HG03045 (cell line): Measurements from ENCODE around the gene PMEPA1.
A peak's percentile ranks its signal among the peaks of the same experiment; 100 is the strongest.

ENCODE experiments used
- ATAC-seq: cut with Tn5 transposase; IDR thresholded peaks from one replicate; pipeline ENCODE4 v1.9.1; 2021; ENCODE audit warnings: mild to moderate bottlenecking, moderate library complexity; ENCODE audit not compliant: unreplicated experiment

PMEPA1 gene

DNA sequence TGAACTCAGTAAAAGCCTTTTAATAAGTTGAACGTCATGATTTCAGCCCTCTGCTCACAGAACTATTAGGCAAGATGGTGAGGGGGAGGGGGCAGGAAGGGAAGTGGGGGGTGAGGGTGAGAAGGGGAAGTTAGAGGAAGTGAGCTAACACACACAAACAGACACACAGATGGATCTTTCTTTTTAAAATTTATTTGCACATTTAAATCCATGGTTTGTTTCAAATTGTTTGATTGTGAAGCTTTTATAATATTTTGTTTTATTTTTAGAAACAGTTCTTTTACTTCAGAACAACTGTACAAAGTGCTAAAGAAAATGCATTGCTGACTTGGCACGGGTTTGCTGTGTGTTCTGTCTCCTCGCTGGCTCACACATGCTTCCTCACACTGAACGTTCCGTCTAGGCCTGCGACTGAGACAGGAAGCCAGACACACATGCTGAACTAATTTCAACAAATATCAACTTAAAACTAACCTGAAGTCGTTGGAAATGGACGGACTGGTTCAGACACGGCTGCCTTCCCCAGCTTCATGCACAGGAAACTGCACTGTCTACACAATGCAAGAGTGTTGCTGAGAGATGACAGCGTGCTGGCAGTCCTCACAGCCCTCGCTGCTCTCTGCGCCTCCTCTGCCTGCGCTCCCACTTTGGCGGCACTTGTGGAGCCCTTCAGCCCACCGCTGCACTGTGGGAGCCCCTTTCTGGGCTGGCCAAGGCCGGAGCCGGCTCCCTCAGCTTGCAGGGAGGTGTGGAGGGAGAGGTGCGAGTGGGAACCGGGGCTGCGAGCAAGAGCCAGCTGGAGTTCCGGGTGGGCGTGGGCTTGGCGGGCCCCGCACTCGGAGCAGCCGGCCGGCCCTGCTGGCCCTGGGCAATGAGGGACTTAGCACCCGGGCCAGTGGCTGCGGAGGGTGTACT lies 81.5 kb downstream of the PMEPA1 start:
- no peak for ATAC-seq

DNA sequence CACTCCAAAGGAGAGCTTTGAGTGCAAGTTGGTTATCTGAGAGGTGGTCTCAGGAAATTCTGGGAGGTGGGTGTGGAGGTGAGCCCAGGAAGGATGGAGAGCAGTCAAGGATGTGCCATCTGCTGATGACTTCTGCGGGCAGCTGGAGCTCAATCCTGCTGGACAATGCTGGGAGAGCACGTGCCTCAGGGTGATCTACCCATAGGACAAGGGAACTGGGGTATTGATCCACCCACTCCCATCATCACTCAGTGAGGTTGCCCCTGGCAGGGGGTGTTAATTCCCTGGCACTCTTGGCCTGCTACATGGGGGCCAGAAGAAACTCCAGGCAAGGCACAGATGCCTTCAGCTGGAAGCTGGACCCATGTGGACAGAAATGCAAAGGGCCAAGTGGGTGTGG lies 82.5 kb downstream of the PMEPA1 start:
- ATAC-seq, result no peak

DNA sequence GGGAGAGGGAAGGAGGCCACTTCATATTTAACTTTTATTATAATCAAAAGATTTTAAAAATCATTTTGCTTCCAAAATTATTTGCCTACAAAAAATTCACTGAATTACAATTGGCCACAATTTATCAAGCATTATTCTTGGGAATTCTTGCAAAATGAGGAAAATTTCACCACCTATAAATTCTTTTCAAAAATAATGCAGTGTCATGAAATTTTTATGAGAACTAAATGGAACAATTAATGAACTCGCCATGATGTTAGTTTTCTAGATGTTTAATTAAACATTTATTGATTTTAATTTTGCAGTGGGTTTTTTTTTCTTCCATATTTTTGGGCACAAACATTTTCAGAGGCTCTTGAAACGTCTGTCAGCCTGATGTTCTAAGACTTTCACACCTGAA lies 83.8 kb downstream of the PMEPA1 start:
- no peak for ATAC-seq

DNA sequence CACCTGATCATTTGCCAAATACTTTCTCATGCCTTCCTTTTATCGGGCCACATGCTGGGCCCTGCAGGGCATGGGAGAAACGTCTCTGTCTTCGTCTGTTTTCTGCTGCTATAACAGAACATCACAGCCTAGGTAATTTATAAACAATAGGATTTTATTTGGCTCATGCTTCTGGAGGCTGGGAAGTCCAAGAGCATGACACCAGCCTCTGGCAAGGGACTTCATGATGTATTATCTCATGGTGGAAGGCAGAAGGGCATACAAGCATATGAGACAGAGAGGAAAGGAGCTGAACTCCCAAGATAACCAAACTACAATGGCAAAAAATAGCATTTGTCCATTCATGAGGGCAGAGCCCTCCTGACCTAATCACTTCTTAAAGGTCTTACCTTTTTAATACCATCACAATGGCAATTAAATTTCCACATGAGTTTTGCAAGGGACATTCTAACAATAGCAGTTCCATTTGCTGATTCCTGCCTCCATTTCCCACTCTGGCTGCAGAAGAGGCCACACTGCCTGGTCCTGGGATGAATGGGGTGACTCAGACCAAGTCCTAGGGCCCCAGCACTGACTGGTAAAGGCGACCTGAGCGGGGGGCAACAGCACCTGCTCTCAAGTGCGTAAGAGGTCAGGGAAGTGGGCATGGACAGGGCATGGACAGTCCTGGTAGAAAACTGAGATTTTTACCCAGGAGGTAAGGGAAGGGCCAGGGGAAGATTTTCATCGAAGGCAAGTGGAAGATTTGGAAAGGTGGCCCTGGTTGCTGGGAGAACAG lies 84.4 kb downstream of the PMEPA1 start:
- no peak for ATAC-seq

DNA sequence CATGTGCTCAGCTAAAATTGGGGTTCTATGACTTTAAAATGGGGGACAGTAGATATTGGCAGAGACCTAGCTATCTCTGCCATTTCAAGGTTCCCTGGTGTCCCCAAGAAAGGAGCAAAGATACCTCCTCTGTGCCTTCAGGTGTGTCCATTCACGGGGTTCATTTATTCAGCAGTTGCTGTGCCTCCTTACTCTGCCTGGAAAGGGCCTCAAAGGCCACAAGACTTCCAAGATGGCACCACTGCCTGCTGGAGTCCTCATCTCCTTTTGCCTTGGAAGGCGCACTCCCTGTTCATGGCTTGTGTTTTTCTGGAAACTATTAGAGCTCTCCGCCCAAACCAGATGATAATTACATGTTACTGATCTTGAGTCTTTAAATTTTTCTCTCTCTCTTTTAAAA lies 85.7 kb downstream of the PMEPA1 start:
- ATAC-seq, result no peak

DNA sequence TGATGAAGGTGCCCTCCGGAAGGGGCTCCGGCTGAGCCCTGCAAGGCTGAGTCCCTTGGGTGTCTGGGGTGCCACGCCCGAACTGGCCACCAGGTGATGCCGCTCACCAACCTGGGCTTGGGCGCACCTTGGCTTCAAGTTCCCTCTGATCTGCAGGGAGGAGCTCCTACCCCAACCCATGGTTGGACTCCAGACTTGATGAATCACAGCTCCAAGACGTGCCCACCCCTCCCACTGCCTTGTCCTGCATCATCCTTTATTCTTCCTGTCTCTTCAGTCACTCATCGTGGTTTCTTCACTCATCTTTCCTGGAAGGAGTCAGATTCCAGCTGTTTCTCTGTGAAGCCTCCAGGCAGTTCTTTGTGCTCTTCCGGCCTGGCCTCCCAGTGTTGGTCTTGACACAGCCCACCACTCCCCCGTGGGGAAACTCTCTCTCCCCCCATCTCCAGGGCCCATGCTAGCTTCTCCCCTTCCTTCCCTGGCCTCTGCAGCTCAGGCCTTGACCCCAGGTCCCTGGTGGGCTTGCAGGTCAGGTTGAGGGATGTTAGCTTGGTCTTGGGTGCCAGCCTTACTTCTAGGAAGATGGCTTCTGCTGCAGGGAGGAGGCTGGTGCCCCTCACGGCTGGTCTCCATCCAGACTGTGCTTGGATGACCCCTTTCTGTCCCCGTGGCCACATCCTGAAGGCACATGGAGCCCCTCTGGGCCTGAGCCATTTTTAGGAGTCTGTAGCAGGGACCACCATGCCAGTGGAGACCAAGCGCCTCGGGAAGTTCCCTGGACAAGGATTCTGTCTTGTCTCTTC lies 87.0 kb downstream of the PMEPA1 start:
- ATAC-seq, result no peak

DNA sequence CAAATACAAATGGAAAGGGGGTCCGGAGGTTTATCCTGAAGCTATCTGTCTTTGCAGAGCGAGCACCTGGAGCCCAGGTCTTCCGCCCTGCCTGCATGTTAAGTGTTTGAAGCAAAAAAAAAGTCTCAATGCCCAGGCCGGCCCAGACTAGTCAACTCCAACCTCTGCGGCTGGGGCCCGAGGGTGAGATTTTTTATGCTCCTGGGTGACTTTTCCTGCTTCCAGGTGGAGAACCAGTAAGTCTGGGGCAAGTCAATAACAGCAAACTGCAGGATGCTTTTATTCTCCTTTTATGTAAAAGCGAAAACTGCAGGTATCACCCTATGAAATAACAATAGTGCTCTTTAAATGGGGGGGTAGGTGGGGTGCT lies 87.6 kb downstream of the PMEPA1 start:
- ATAC-seq, result no peak

DNA sequence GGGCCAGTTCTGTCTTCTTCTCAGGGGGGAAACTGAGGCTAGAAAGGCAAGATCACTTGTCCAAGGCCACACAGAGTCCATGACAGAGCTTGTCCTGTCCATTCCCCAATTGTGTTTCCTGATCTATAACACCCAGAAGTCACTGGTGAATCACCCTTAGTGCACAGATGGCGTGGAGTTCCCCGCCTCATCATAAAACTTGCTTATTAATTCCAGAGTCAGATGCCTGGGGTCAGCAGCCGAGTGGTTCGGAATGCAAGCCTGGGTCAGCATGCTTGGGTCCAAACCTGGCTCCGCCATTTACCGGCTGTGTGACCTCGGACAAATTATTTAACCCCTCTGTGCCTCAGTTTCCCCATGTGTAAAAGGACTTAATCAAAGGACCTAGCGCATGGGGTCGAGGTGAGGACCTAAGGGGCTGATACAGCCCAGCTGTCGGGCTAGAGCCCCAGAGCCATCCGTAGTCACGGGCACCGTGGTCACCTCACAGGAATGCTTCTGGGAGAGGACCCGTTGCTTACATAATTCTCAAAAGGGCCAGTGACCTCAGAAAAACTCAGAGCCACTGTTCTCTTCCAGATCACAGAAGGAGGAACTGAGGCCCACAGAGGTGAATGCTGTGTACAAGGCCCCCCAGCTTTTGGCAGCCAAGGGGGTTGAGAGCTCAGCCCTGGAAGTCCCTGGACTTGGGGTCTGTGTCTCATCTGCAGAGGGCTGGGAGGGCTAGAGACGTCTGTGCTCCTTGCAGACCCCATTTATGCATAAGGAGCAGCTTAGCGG lies 88.2 kb downstream of the PMEPA1 start:
- no peak for ATAC-seq

DNA sequence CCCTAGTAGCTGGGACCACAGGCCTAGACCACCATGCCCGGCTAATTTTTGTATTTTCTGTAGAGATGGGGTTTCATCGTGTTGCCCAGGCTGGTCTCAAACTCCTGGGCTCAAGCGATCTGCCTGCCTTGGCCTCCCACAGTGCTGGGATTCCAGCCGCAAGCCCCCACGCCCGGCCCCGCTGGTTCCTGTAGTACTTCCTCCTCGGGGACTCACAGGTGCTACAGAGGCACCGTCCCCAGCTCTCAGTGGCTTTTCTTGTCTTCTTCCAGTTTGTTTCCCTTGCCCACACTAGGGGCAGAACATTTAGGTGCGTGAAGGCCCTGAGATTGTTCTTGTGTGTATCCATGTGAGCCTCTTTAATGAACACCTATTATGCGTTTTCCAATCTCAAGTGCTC lies 88.8 kb downstream of the PMEPA1 start:
- no peak for ATAC-seq

DNA sequence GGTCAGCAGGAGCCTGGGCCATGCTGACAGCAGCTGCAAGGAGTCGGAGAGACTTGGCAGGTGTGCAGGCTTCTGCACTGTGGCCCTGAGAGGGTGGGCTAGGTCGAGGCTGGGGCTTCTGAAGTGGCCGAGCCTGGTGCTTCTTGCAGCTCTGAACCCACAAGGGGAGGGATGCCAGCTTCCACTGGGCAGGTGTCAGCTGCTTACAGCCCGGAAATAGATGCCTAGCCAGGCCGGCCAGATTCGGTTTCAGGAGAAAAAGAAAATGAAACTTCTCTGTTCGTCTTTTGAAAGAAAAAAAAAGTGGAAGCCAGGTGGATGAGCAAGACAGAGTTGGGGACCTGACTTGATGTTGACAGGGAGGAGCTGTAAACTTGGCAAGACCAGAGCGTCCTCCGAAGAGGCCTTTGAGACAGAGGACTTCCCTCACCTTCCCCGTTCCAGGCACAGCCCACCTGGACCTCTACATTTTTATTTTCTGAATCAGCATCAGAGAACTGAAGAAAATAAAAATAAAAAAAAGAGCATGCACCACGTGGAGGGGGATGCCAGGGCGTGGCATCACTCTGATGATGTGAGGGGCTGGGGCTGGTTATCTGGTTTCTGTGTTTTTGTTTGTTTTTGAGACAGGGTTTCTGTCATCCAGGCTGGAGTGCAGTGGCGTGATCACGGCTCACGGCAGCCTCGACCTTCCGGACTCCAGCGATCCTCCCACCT lies 89.4 kb downstream of the PMEPA1 start, which contains the start of gene ZBP1:
TSS of gene ZBP1 (minus strand) at position 153 of the 717 bp plus-strand sequence. CDS start at position 22, 131 bp downstream.
- peak; percentile 67 for ATAC-seq

DNA sequence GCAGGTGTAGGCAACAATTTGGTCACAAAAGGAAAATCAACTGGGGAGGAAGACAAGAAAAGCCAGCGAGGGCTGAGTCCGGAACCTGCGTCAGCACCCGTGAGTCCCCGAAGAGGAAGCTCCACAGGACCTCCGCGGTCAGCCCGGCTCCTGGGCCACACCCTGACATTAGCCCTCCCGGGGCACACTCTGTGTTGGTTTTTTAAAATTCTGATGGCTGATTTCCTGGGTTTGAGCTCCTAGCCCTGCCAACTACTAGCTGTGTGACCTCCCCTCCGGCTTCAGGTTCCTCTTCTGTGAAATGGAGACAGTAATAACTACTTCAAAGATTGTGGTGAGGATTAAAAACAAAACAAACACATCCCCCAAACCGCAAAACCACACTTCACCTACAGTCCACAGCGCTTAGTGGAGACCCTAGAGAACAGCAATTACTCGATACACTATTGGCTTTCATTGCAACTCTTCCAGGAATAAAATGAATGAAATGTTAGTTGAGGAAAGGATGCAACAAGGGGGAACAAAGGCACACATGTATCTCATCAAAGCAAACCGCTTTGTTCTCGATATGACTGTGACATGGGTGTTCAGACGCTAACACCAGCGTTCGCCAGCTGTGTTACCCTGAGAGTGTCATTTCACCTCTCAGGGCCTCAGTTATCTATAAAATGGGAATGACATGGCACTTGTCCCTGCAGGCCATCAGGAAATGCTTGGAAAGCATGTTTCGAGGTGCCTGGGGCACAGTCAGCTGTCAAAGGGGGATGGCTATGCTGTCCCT lies 90.6 kb downstream of the PMEPA1 start:
- ATAC-seq, result peak; percentile 48

DNA sequence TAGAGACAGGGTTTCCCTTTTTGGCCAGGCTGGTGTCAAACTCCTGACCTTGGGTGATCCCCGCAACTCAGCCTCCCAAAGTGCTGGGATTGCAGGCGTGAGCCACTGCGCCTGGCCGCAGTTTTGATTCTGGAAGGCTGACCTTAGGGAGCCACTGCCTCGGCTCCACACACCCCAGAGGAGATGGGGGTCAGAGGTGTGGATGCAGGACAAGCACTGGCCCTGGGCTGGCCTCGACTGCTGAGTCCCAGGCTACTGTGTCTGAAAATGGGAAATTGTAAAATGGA lies 91.1 kb downstream of the PMEPA1 start:
- ATAC-seq, result no peak

DNA sequence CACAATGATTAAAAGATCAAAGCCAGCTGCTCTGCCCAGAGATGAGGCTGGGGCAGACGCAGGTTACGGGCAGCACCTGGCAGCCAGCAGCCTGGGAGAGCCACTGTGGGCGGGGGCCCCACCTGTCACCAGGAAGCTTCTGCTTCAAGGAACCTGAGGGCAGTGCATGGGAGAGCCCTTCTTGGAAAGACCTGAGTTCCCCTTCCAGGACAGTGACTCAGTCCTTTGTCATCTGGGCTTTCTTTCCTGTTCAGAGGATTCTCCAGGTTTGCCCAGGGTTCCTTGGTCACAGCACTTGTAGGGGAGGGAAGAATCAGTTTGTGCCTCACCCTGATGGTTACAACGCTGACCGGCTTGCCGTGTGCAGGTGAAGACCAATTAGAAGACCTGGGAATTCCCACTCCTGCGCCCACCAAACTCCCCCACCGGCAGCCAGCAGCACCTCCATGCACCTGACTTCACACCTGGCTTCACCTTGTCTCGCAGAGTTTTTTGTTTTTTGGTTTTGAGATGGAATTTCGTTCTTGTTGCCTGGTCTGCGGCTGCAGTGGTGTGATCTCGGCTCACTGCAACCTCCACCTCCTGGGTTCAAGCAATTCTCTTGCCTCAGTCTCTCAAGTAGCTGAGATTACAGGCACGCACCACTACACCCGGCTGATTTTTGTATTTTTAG lies 91.6 kb downstream of the PMEPA1 start:
- no peak for ATAC-seq

DNA sequence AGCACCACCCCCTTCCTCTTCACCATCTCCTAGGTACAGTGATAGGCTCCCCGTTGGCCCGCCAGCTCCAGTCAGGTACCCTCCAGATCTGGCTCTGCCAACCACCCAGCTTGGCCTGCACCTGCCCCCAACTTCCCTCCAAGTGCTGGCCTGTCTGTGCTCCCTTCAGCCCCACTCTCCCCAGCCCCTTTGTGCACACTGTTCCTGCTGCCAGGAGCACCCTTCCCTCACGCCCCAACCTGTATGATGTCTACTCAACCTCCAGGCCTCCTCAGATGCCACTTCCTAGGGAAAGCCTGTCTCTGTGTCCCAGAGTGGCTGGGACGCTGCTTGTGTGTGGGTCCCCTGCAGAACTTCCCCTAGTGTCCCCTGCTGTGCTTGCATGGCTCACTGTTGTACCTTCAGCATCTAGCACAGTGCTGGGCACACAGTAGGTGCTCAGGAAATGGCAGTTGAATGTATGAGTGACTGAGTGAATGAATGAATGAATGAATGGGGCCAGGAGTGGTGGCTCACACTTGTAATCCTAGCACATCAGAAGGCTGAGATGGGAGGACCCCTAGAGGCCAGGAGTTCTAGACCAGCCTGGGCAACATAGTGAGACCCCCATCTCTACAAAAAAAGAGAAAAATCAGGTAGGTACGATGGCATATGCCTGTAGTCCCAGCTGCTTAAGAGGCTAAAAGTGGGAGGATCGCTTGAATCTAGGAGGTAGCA lies 92.6 kb downstream of the PMEPA1 start:
- no peak for ATAC-seq

DNA sequence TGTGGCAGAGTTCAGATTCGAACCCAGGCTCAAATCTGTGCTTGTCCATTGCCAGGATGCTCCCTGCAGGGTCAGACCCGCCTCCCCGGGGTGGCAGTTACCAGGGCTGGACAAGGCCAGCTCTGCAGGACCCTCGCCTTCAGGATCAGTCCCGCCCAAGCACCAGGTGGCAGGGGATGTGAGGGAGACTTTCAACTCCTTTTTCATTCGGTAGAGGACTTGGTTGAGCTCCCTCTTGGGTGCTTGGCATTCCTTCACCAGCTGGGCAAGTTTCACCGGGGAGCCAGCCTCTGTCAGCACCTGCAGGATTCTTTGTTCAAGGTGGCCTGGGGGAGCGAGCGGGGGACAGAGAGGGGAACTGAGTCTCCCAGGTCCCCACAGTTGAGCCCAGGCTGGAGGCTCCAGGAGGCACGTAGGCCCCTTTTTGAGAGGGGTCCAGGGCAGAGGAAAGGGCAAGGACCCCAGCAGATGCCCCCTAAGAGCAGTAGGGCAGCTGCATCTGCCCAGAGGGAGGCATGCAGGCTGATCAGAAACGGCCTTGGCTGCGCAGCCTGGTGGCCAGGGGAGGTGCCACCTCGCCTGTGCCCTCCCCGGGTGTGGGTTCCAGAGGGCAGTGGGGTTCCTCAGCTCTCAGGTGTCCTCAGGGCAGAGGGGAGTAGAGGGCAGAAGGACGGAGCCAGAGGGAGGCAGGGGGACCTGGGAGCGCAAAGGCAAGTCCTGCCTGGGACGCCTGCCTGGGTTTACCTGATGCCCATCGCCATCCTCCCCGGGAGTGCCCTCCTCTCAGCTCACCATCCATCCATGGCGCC lies 93.5 kb downstream of the PMEPA1 start:
- ATAC-seq, result no peak

DNA sequence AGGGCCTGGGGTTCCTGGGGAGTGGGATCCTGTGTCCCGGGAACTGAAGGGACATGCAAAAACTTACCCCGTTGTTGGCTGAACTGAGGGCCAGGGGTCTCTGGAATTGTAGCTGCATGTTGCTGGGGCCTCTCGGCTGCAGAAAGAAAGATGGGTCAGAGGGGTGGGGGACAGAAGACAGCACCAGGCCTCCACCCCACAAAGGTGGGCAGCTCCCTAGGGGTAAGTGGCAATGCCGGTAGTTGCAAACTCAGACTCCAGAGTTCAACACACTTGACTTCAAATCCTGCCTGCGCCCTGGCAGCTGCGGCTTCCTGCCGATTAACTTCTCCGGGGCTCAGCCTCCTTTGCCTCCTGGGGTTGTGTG lies 94.4 kb downstream of the PMEPA1 start:
- ATAC-seq, result no peak
